GM12878 (cell line): ENCODE measurements around the gene APC2. TPM values are rescaled to one million over a fixed set of nuclear protein-coding genes. Genes with fewer than 3 reads are reported as not detected.

ENCODE experiments used
- ATAC-seq: fragments of 200-7000 bp; cut with Tn5 transposase; 3 replicates; pipeline ENCODE4 v1.9.1; 2020; ENCODE audit warnings: mild to moderate bottlenecking, moderate library complexity
- BruUV-seq: library from RNA; stranded (reverse); fragments of 400-500 nt; replicated peaks from 2 replicates; lab custom pipeline; 2021; lab: Mats Ljungman, UMichigan
- CTCF ChIA-PET: fragments of 300-600 bp; sonication (Branson Sonifier 250); formaldehyde crosslinking; extraction: SDS; loops from one replicate; lab custom pipeline; 2021; ENCODE audit warnings: inconsistent platforms; lab: Yijun Ruan, JAX
- POLR2A ChIA-PET: fragments of 350-600 bp; formaldehyde crosslinking; extraction: SDS; loops from one replicate; lab custom pipeline; 2021; ENCODE audit warnings: inconsistent platforms; lab: Charles Lee
- RAD21 ChIA-PET: fragments of 300-600 bp; sonication (Branson Sonifier 250); formaldehyde crosslinking; loops from one replicate; lab custom pipeline; 2023; ENCODE audit warnings: antibody characterized with exemption; ENCODE audit not compliant: unreplicated experiment; lab: Charles Lee
- SMC1A ChIA-PET: fragments of 300-600 bp; sonication (Branson Sonifier 250); formaldehyde crosslinking; loops from one replicate; lab custom pipeline; 2023; ENCODE audit not compliant: unreplicated experiment, uncharacterized antibody; lab: Charles Lee
- DNase-seq: peaks from one replicate; pipeline ENCODE4 v3.0.0-alpha.2; 2011; ENCODE audit warnings: low read depth, low spot score
- FAIRE-seq: peaks from 3 replicates; lab custom pipeline; 2011; peaks lifted over from hg19 to GRCh38; lab: Jason Lieb, UNC
- H2AFZ ChIP-seq: 2 replicates; pipeline ENCODE4 v1.6.0; 2011; ENCODE audit warnings: low read depth, low read length, control low read depth; ENCODE audit not compliant: control insufficient read depth
- H3K27ac ChIP-seq: 2 replicates; pipeline ENCODE4 v1.5.1; 2011; ENCODE audit warnings: control low read depth; ENCODE audit not compliant: control insufficient read depth, insufficient read depth
- H3K27me3 ChIP-seq, 2 experiments: replicated peaks in 1 of 2; 2 replicates each; pipeline versions ENCODE4 v1.6.0 to v1.6.1; 2011; ENCODE audit warnings: low read length in 1 of 2; ENCODE audit not compliant: control insufficient read depth in 2 of 2, insufficient read depth in 2 of 2
- H3K36me3 ChIP-seq, 2 experiments: 2 replicates each; pipeline ENCODE4 v1.5.1; 2011; ENCODE audit warnings: low read length in 1 of 2; ENCODE audit not compliant: control insufficient read depth in 2 of 2, insufficient read depth in 2 of 2
- H3K4me1 ChIP-seq: 2 replicates; pipeline ENCODE4 v1.6.1; 2011; ENCODE audit warnings: mild to moderate bottlenecking, low read length, moderate library complexity, mixed read lengths; ENCODE audit not compliant: control insufficient read depth, insufficient read depth
- H3K4me2 ChIP-seq: 2 replicates; pipeline ENCODE4 v1.6.0; 2011; ENCODE audit warnings: control low read depth; ENCODE audit not compliant: control insufficient read depth, insufficient read depth
- H3K4me3 ChIP-seq: fragments of 200-600 bp; sonication (generic); 2 replicates; pipeline ENCODE4 v1.5.1; 2016
- H3K79me2 ChIP-seq: 2 replicates; pipeline ENCODE4 v1.6.0; 2011; ENCODE audit warnings: low read length; ENCODE audit not compliant: control insufficient read depth, insufficient read depth
- H3K9ac ChIP-seq: 2 replicates; pipeline ENCODE4 v1.8.0; 2011; ENCODE audit warnings: low read length, control low read depth, mixed read lengths; ENCODE audit not compliant: control insufficient read depth, insufficient read depth
- H3K9me3 ChIP-seq: replicated peaks from 3 replicates; pipeline ENCODE4 v1.5.1; 2011; ENCODE audit warnings: mild to moderate bottlenecking, low read length; ENCODE audit not compliant: control insufficient read depth, insufficient read depth
- H4K20me1 ChIP-seq: 2 replicates; pipeline ENCODE4 v1.6.0; 2011; ENCODE audit not compliant: control insufficient read depth, insufficient read depth
- BACH1 ChIP-seq: fragments of 450-650 bp; IDR thresholded peaks from 2 replicates; pipeline ENCODE4 v1.6.1; 2017; ENCODE audit warnings: mild to moderate bottlenecking, borderline replicate concordance
- PML ChIP-seq: IDR thresholded peaks from 2 replicates; pipeline ENCODE4 v1.6.1; 2012; ENCODE audit warnings: low read length, inconsistent platforms
- POLR2A ChIP-seq: IDR thresholded peaks from 2 replicates; pipeline ENCODE4 v1.6.1; 2011; ENCODE audit warnings: low read depth, mild to moderate bottlenecking, low read length
- POLR2AphosphoS5 ChIP-seq: IDR thresholded peaks from 2 replicates; pipeline ENCODE4 v1.6.1; 2011; ENCODE audit warnings: mild to moderate bottlenecking, low read length, inconsistent platforms
- SMAD5 ChIP-seq: IDR thresholded peaks from 2 replicates; pipeline ENCODE4 v1.6.1; 2016; ENCODE audit warnings: antibody characterized with exemption, low read depth
- STAT3 ChIP-seq: IDR thresholded peaks from 2 replicates; pipeline ENCODE4 v1.6.1; 2011; ENCODE audit warnings: low read depth, low read length, improper control_type of control experiment
- TCF12 ChIP-seq: IDR thresholded peaks from 2 replicates; pipeline ENCODE4 v1.6.1; 2011; ENCODE audit warnings: low read depth, mild to moderate bottlenecking, low read length
- TCF7 ChIP-seq: IDR thresholded peaks from 2 replicates; pipeline ENCODE4 v1.6.1; 2014; ENCODE audit warnings: antibody characterized with exemption, borderline replicate concordance
- ZZZ3 ChIP-seq: IDR thresholded peaks from 2 replicates; pipeline ENCODE4 v1.6.1; 2011; ENCODE audit warnings: low read depth; ENCODE audit not compliant: control insufficient read depth, insufficient read length
- WGBS: methylation state at CpG from one replicate; pipeline ENCODE4 v1.1.6; 2016; ENCODE audit warnings: low lambda C conversion rate; ENCODE audit not compliant: insufficient replicate concordance, insufficient coverage; ENCODE audit errors: missing lambda C conversion rate; 5-methylcytosine and 5-hydroxymethylcytosine counted together
- in situ Hi-C: fragments of 300-500 bp; cut with MboI; formaldehyde crosslinking; loops from 9 replicates; pipeline ENCODE4 v1.14.3; 2018; ENCODE audit warnings: mixed read lengths
- intact Hi-C: fragments of 100-400 bp; cut with micrococcal nuclease; formaldehyde crosslinking; loops from one replicate; pipeline ENCODE4 v1.14.2; 2022; ENCODE audit not compliant: unreplicated experiment
- polyA plus RNA-seq, 11 experiments: library from polyadenylated mRNA; depleted of rRNA in 4 of 11; unstranded in 6 of 11; stranded (reverse) in 5 of 11; fragments of >200 nt; fragmentation: Nextera tagmentation in 4 of 11; fragmentation: Illumina TruSeq in 1 of 11; extraction: Ambion mirVana in 4 of 11; extraction: Trizol in 1 of 11; gene quantifications; 1 replicate in 1 of 11; 2 replicates in 10 of 11; pipeline versions ENCODE4 v1.2.1 to v1.2.3, GENCODE V29; 2011 to 2016; ENCODE audit warnings: inconsistent platforms in 2 of 11, missing spikeins in 2 of 11, low read depth in 1 of 11
- total RNA-seq, 4 experiments: library from RNA; depleted of rRNA in 3 of 4; stranded (reverse); fragments of >200 nt in 3 of 4; fragmentation: Illumina TruSeq in 1 of 4; extraction: Trizol in 1 of 4; gene quantifications; 2 replicates each; pipeline versions ENCODE4 v1.2.1 to v1.2.3, GENCODE V29; 2013 to 2021

APC2 gene
- total and polyA plus RNA-seq, 10 of the 15 experiments (the other 5 are each of a cell fraction or from before 2014, with no cell fraction given) = under 0.01 to 0.73 (median 0.04) TPM; not detected in 5

GRCh38 chr19:1441677-1442438, 8.1 kb upstream of the APC2 start:
- H3K27ac ChIP-seq = no peak overlapping the region
- peaks cover 15 to 23% of the 10 kb centered on the region in 2 experiments for H3K36me3 ChIP-seq
- ChIA-PET RAD21 (no interaction called here), CTCF (no interaction called here), POLR2A (no interaction called here), SMC1A (no interaction called here)
- H3K27me3 ChIP-seq = peaks cover 0 to 2% of the 10 kb centered on the region in 2 experiments; a peak in 3 of 4 replicates
- no peak overlapping the region for H3K4me2 ChIP-seq
- ATAC-seq = no peak
- H2AFZ ChIP-seq = no peak overlapping the region
- in situ Hi-C loops = no loop called here
- no peak overlapping the region for H3K9ac ChIP-seq
- H4K20me1 ChIP-seq = no peaks in the 10 kb centered on the region; the same call in 1 of the 2 replicates
- no TSS peak for BruUV-seq
- no peaks in the 10 kb centered on the region for H3K9me3 ChIP-seq
- H3K4me1 ChIP-seq = peaks cover 15% of the 10 kb centered on the region
- DNase-seq = no peak
- intact Hi-C loops = no loop called here
- no peak overlapping the region for H3K4me3 ChIP-seq
- no peak for FAIRE-seq
- 82% methylated on average over 25 of the region's 25 CpGs for WGBS
- TF ChIP-seq POLR2A = peak; percentile 46; the same call in 1 of the 2 replicates
- 0 out of 2 replicates have a peak, but pooled peaks have one; percentile 21 for TF ChIP-seq BACH1
- TF ChIP-seq POLR2AphosphoS5 = no peak; the same call in 1 of the 2 replicates
- no peak; the same call in 1 of the 2 replicates for TF ChIP-seq PML
- no peak for TF ChIP-seq TCF7
- TF ChIP-seq ZZZ3 = no peak
- TF ChIP-seq SMAD5 = no peak
- TF ChIP-seq STAT3 = no peak
- no peak for TF ChIP-seq TCF12
- peaks cover 30% of the 10 kb centered on the region for H3K79me2 ChIP-seq
